Measurements from ENCODE around the gene ESPN. TPM values are rescaled to one million over a fixed set of nuclear protein-coding genes. Genes with fewer than 3 reads are reported as not detected.
A peak's percentile ranks its signal among the peaks of the same experiment; 100 is the strongest.
"Not testable (repeated sequence)": the region's sequence is repeated elsewhere in the genome, so short reads cannot be mapped to it uniquely, and the experiment has no call there.

Gene ESPN
- total RNA-seq, 1 experiment from 2014 or later = 0.07 TPM

GRCh38 chr1:6489799-6490180 is 65.2 kb downstream of the ESPN start:
- peak; percentile 80 for DNase-seq (ENCODE audit: low spot score)
- in situ Hi-C loops (cut with HindIII; ENCODE audit: low sequenced_read_pairs) = no loop called here

- in situ Hi-C loops (cut with HindIII; ENCODE audit: low sequenced_read_pairs) = no loop called here
- DNase-seq (ENCODE audit: low spot score) = peak; percentile 74
Measured at GRCh38 chr1:6490181-6491080, 65.9 kb downstream of the ESPN start.

DNA sequence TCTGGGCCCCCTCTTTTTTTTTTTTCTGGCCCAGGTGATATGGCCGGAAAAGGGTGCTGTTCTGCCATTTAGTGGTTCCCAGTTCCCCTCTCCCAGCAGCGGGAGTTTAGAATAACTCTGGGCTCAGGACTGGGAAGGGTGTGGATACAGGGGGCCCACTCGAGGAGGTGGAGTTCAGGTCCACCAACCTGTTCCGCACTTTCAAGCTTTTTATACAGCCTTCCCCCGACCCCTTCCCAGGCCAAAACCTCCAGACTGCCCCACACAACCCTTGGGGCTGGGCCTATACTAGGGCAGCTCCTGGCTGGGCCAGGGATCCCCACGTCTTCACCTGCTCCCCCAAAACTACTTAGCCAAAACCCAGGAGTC is 66.5 kb downstream of the ESPN start:
- in situ Hi-C loops (cut with HindIII; ENCODE audit: low sequenced_read_pairs) = no loop called here
- DNase-seq (ENCODE audit: low spot score) = peak; percentile 42

GRCh38 chr1:6491480-6491962 is 66.9 kb downstream of the ESPN start, which contains the start of gene PLEKHG5:
Gene PLEKHG5 (minus strand): TSS chr1:6491667. CDS start chr1:6477571, 14,096 bp downstream.
- in situ Hi-C loops (cut with HindIII; ENCODE audit: low sequenced_read_pairs) = no loop called here
- peak; percentile 36 for DNase-seq (ENCODE audit: low spot score)

GRCh38 chr1:6491966-6492365 is 67.4 kb downstream of the ESPN start:
- in situ Hi-C loops (cut with HindIII; ENCODE audit: low sequenced_read_pairs) = no loop called here

GRCh38 chr1:6493834-6494223 is 69.3 kb downstream of the ESPN start:
- in situ Hi-C loops (cut with HindIII; ENCODE audit: low sequenced_read_pairs); DNase-seq (ENCODE audit: low spot score): not testable (repeated sequence)

More at GRCh38 chr1:6491966-6492365, 67.4 kb downstream of the ESPN start:
- DNase-seq (ENCODE audit: low spot score) = no peak

GRCh38 chr1:6494627-6495026 is 70.1 kb downstream of the ESPN start:
- peak; percentile 58 for DNase-seq (ENCODE audit: low spot score)
- in situ Hi-C loops (cut with HindIII; ENCODE audit: low sequenced_read_pairs) = no loop called here

- in situ Hi-C loops (cut with HindIII; ENCODE audit: low sequenced_read_pairs) = no loop called here
- peak; percentile 79 for DNase-seq (ENCODE audit: low spot score)
Measured at GRCh38 chr1:6495041-6495441, 70.5 kb downstream of the ESPN start.

DNA sequence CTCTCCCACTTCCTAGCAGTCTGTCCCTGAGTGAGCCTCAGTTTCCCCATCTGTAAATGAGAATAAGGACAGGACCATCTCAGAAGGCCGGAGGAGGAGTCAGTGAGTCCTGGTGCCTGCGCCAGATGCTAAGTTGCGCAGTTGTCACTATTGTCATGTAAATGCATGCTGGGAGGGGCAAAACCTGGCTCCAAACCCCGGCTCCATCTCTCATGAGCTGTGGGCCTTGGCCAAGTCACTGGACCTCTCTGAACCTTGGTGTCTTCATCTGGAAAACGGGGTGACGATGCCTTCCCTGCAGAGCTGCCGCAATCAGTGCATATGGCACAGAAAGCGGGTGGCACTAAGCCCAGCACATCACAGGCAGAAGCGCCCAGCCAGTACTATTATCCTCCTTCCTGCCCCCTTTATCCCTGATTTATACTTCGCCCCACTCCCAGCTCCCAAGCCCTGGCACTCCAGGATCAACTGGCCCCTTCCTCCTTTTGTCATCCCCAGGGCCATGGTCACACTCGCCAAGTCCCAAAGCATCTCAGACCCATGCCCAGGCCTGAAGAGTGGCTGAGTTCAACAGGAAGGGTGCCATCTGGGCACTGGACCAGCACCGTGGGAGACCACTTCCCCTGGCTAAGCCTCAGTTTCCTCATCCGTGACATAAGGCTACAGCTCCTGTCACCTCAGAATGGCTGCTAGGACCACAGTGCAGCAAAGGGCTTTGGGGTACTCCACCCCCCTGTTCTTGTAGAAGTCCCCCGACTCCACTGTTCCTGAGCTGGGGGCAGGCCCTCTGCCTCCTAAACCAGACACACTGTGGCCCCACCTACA is 71.2 kb downstream of the ESPN start:
- in situ Hi-C loops (cut with HindIII; ENCODE audit: low sequenced_read_pairs) = no loop called here

GRCh38 chr1:6496365-6496721 is 71.8 kb downstream of the ESPN start:
- in situ Hi-C loops (cut with HindIII; ENCODE audit: low sequenced_read_pairs) = no loop called here
- DNase-seq (ENCODE audit: low spot score) = peak; percentile 50

More for the DNA sequence above, 71.2 kb downstream of the ESPN start:
- DNase-seq (ENCODE audit: low spot score) = peak; percentile 87

GRCh38 chr1:6496890-6497214 is 72.3 kb downstream of the ESPN start:
- in situ Hi-C loops (cut with HindIII; ENCODE audit: low sequenced_read_pairs) = no loop called here
- DNase-seq (ENCODE audit: low spot score) = no peak

GRCh38 chr1:6497215-6497866 is 72.8 kb downstream of the ESPN start:
- in situ Hi-C loops (cut with HindIII; ENCODE audit: low sequenced_read_pairs) = no loop called here
- peak; percentile 79 for DNase-seq (ENCODE audit: low spot score)

- in situ Hi-C loops (cut with HindIII; ENCODE audit: low sequenced_read_pairs) = no loop called here
- DNase-seq (ENCODE audit: low spot score) = no peak
Measured at GRCh38 chr1:6497867-6498575, 73.4 kb downstream of the ESPN start.

DNA sequence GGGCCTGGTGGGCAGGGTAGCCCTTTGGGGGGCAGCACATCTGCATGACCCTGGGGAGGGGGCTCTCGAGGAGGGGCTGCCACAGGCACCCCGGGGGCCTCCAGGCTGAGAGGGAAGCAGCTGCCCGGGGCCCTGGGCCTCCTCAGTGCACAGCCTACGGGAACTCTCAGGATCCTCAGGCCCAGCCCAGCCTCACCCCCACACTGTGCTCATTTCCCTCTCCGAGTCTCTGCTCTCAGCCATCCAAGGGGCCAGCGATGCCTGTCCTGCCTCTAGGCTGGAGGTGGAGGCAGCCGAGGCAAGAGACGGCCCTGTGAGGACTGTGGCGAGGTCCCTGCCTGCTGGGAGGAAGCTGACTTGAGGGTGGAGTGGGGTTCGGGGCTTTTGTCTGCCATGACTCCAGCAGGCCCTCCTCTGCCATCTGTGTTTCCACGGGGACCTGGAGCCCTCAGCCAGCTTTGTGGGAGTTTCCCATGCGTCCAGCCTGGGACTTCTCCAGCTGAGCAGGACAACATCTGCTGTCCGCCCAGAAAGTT is 74.1 kb downstream of the ESPN start:
- DNase-seq (ENCODE audit: low spot score) = no peak
- in situ Hi-C loops (cut with HindIII; ENCODE audit: low sequenced_read_pairs) = no loop called here

- in situ Hi-C loops (cut with HindIII; ENCODE audit: low sequenced_read_pairs) = no loop called here
- no peak for DNase-seq (ENCODE audit: low spot score)
Measured at GRCh38 chr1:6499296-6499695, 74.7 kb downstream of the ESPN start.

- in situ Hi-C loops (cut with HindIII; ENCODE audit: low sequenced_read_pairs) = no loop called here
- no peak for DNase-seq (ENCODE audit: low spot score)
Measured at GRCh38 chr1:6500544-6501278, 76.1 kb downstream of the ESPN start.

GRCh38 chr1:6501279-6501813 is 76.8 kb downstream of the ESPN start:
- in situ Hi-C loops (cut with HindIII; ENCODE audit: low sequenced_read_pairs) = no loop called here
- DNase-seq (ENCODE audit: low spot score) = no peak

Data from G401 (cell line).